Thyroid gland (tissue), 4 donors: Measurements from ENCODE around the gene HEATR9.

ENCODE experiments used
- POLR2A ChIP-seq, 2 donors: fragments of 450-650 bp; IDR thresholded peaks; one replicate each; pipeline ENCODE4 v1.6.1; 2017; ENCODE audit warnings: antibody characterized with exemption in 2 of 2, mild to moderate bottlenecking in 2 of 2, moderate library complexity in 1 of 2
- TF ChIP-seq, protein P1 (sequence below), 6 experiments: fragments of 200-600 bp in 3 of 6; fragments of 450-650 bp in 3 of 6; sonication (generic) in 3 of 6; IDR thresholded peaks; one replicate each; pipeline ENCODE4 v1.5.1; 2016 to 2019; ENCODE audit warnings: antibody characterized with exemption in 6 of 6, mild to moderate bottlenecking in 2 of 6, inconsistent platforms in 1 of 6, moderate library complexity in 1 of 6

DNA sequence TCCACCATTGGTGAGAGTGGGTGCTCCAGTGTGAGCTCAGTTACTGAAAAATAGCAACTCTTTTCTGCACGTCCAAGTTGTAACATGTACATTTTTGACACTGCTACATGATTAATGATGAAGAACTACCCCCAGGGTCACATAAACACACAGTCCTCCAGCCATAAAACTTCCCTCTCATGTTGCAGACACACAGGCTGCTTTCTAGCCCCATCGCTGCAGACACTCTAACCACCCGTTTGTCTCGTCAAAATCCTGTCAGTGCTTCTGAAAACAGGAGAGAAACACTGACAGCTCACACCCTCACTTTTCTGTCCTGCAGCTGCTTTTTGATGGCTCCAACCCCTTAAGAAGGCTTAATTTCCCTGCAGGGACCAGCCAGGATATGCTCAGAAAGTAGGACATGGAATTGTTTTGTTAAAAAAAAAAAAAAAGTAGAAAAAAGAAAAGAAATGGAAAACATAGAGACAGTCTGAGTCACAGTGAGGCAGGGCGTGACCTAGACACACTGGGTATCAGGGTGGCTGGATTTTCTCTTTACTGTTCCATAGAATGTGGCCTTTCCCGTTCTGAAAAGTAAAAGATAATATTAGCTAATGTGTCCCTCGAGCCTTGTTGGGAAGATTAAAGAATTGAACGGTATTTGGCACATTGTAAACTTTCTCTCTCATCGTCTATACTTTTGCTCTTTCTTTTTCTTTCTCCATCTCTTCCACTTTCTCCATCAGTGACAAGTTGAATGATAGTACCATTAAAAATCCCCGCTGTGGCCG lies 32.2 kb upstream of the HEATR9 start:
- no peak for TF ChIP-seq POLR2A (IDR thresholded peaks at IDR 0.05)
- TF ChIP-seq, protein P1, sequence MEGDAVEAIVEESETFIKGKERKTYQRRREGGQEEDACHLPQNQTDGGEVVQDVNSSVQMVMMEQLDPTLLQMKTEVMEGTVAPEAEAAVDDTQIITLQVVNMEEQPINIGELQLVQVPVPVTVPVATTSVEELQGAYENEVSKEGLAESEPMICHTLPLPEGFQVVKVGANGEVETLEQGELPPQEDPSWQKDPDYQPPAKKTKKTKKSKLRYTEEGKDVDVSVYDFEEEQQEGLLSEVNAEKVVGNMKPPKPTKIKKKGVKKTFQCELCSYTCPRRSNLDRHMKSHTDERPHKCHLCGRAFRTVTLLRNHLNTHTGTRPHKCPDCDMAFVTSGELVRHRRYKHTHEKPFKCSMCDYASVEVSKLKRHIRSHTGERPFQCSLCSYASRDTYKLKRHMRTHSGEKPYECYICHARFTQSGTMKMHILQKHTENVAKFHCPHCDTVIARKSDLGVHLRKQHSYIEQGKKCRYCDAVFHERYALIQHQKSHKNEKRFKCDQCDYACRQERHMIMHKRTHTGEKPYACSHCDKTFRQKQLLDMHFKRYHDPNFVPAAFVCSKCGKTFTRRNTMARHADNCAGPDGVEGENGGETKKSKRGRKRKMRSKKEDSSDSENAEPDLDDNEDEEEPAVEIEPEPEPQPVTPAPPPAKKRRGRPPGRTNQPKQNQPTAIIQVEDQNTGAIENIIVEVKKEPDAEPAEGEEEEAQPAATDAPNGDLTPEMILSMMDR (IDR thresholded peaks at IDR 0.05), result no peak
